Osteoblast (primary cell): ENCODE data around the gene TRIOBP. TPM values are rescaled to one million over a fixed set of nuclear protein-coding genes. Genes with fewer than 3 reads are reported as not detected.

ENCODE experiments used
- DNase-seq: peaks from one replicate; pipeline ENCODE4 v3.0.0; 2011; ENCODE audit warnings: low spot score, mixed read lengths; ENCODE audit not compliant: insufficient read length; ENCODE audit errors: missing footprints
- H2AFZ ChIP-seq: 2 replicates; pipeline ENCODE4 v1.6.0; 2011; ENCODE audit warnings: mild to moderate bottlenecking, low read length
- H3K27ac ChIP-seq: 2 replicates; pipeline ENCODE4 v1.5.1; 2011; ENCODE audit warnings: mild to moderate bottlenecking, low read depth, low read length, moderate library complexity
- H3K27me3 ChIP-seq: 2 replicates; pipeline ENCODE4 v1.6.0; 2012; ENCODE audit warnings: mild to moderate bottlenecking, control low read depth, inconsistent platforms, low read length, moderate library complexity; ENCODE audit not compliant: insufficient read depth
- H3K36me3 ChIP-seq: 2 replicates; pipeline ENCODE4 v1.5.1; 2011; ENCODE audit warnings: mild to moderate bottlenecking, low read length, control low read depth, moderate library complexity; ENCODE audit not compliant: insufficient read depth
- H3K4me1 ChIP-seq: 2 replicates; pipeline ENCODE4 v1.5.1; 2011; ENCODE audit warnings: mild to moderate bottlenecking, low read length, control low read depth, moderate library complexity; ENCODE audit not compliant: insufficient read depth
- H3K4me2 ChIP-seq: 2 replicates; pipeline ENCODE4 v1.6.0; 2011; ENCODE audit warnings: mild to moderate bottlenecking, low read length; ENCODE audit not compliant: insufficient read depth
- H3K4me3 ChIP-seq: fragments of 200-600 bp; sonication (generic); 3 replicates; pipeline ENCODE4 v1.5.1; 2012; ENCODE audit warnings: mild to moderate bottlenecking, low read length, inconsistent platforms; ENCODE audit not compliant: insufficient read depth
- H3K79me2 ChIP-seq: 2 replicates; pipeline ENCODE4 v1.6.0; 2012; ENCODE audit warnings: mild to moderate bottlenecking, low read length, control low read depth, inconsistent platforms; ENCODE audit not compliant: insufficient read depth
- H3K9me3 ChIP-seq: 2 replicates; pipeline ENCODE4 v1.5.1; 2011; ENCODE audit warnings: low read depth, low read length, control low read depth
- H4K20me1 ChIP-seq: 2 replicates; pipeline ENCODE4 v1.6.0; 2012; ENCODE audit warnings: mild to moderate bottlenecking, low read length, control low read depth; ENCODE audit not compliant: insufficient read depth
- CTCF ChIP-seq: IDR thresholded peaks from 2 replicates; pipeline ENCODE4 v1.5.1; 2011; ENCODE audit warnings: mild to moderate bottlenecking, low read depth, low read length, moderate library complexity; ENCODE audit errors: extremely low read depth
- total RNA-seq: library from RNA; depleted of rRNA; stranded (reverse); fragments of >200 nt; gene quantifications from 2 replicates; pipeline ENCODE4 v1.2.3, GENCODE V29; 2012

Gene TRIOBP
- total RNA-seq, 1 donor, result 162 TPM

- Histone ChIP-seq H3K9me3 (no peaks in the 10 kb centered on the region), H3K4me2 (no peak overlapping the region), H3K4me3 (no peak overlapping the region), H3K4me1 (peaks cover 19% of the 10 kb centered on the region), H4K20me1 (peaks cover 43% of the 10 kb centered on the region), H2AFZ (no peak overlapping the region), H3K36me3 (peaks cover 26% of the 10 kb centered on the region), H3K79me2 (peaks cover 28% of the 10 kb centered on the region), H3K27me3 (no peaks in the 10 kb centered on the region), H3K27ac (no peak overlapping the region)
- DNase-seq, result no peak
- no peak for TF ChIP-seq CTCF
Measured at GRCh38 chr22:37679670-37680069, 17.2 kb upstream of the TRIOBP start.

DNA sequence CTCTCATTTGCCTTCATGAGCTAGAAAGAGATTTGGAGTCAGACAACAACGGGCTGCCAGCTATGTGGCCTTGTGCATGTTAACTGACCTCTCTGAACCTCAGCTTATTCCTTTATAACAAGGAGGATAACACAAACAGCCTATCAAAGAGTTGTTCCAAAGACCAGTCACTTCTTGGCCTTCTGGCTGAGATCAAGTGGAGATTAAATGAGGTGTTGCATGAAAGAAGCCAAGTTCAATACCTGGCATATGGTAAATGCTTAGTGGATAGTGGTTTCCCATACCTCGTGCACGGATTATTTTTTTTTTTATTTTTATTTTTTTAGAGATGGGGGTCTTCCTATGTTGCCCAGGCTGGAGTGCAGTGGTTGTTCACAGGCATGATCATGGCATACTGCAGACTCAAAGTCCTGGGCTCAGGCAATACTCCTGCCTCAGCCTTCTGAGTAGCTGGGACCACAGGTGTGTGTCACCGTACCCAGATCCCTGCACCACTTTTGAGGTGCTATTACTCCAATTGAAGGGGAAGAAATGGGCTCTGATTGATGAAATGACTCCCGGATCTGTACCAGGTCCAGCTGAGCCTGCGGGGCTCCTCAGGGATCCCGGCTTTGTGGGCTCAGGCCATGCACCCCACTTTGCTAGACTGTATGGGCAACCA, 16.5 kb upstream of the TRIOBP start:
- no peaks in the 10 kb centered on the region for H3K27me3 ChIP-seq
- no peaks in the 10 kb centered on the region for H3K9me3 ChIP-seq
- H3K4me2 ChIP-seq, result no peak overlapping the region
- H3K36me3 ChIP-seq, result peaks cover 26% of the 10 kb centered on the region
- H4K20me1 ChIP-seq, result peaks cover 43% of the 10 kb centered on the region
- H3K27ac ChIP-seq, result peak overlapping the region; percentile 20
- H2AFZ ChIP-seq, result no peak overlapping the region
- TF ChIP-seq CTCF, result no peak
- H3K79me2 ChIP-seq, result peaks cover 28% of the 10 kb centered on the region
- DNase-seq, result no peak
- H3K4me3 ChIP-seq, result no peak overlapping the region
- H3K4me1 ChIP-seq, result peaks cover 16% of the 10 kb centered on the region

- Histone ChIP-seq H3K79me2 (peaks cover 22% of the 10 kb centered on the region), H3K36me3 (peaks cover 26% of the 10 kb centered on the region), H3K4me2 (no peak overlapping the region), H4K20me1 (peaks cover 38% of the 10 kb centered on the region), H3K27ac (peak overlapping the region; percentile 20), H3K4me1 (peaks cover 16% of the 10 kb centered on the region), H3K4me3 (no peak overlapping the region), H3K9me3 (no peaks in the 10 kb centered on the region), H2AFZ (no peak overlapping the region), H3K27me3 (no peaks in the 10 kb centered on the region)
- peak; percentile 85 for DNase-seq
- TF ChIP-seq CTCF, result no peak
Measured at GRCh38 chr22:37681001-37681424, 15.8 kb upstream of the TRIOBP start.

- H3K4me3 ChIP-seq, result no peak overlapping the region
- peak overlapping the region; percentile 17 for H3K27ac ChIP-seq
- H4K20me1 ChIP-seq, result peaks cover 34% of the 10 kb centered on the region
- H3K4me2 ChIP-seq, result no peak overlapping the region
- peaks cover 20% of the 10 kb centered on the region for H3K79me2 ChIP-seq
- peaks cover 26% of the 10 kb centered on the region for H3K36me3 ChIP-seq
- H3K4me1 ChIP-seq, result peaks cover 16% of the 10 kb centered on the region
- TF ChIP-seq CTCF, result peak; percentile 92
- H3K9me3 ChIP-seq, result no peaks in the 10 kb centered on the region
- peak; percentile 95 for DNase-seq
- no peaks in the 10 kb centered on the region for H3K27me3 ChIP-seq
- no peak overlapping the region for H2AFZ ChIP-seq
Measured at GRCh38 chr22:37681556-37682049, 15.2 kb upstream of the TRIOBP start.
